HG02938 (cell line): Measurements from ENCODE around the gene SMG6.
A peak's percentile ranks its signal among the peaks of the same experiment; 100 is the strongest.

Experiments
- ATAC-seq: cut with Tn5 transposase; IDR thresholded peaks from one replicate; pipeline ENCODE4 v1.9.1; 2021; ENCODE audit warnings: mild to moderate bottlenecking, moderate library complexity; ENCODE audit not compliant: unreplicated experiment

SMG6 gene

GRCh38 chr17:2237521-2237921 is 66.1 kb downstream of the SMG6 start:
- ATAC-seq = no peak

GRCh38 chr17:2235792-2236366 is 67.7 kb downstream of the SMG6 start:
- no peak for ATAC-seq

- ATAC-seq = no peak
Measured at GRCh38 chr17:2235265-2235664, 68.3 kb downstream of the SMG6 start.

GRCh38 chr17:2233441-2233947 is 70.1 kb downstream of the SMG6 start:
- ATAC-seq = no peak

- ATAC-seq = no peak
Measured at GRCh38 chr17:2232244-2232638, 71.3 kb downstream of the SMG6 start.

GRCh38 chr17:2230877-2231276 is 72.7 kb downstream of the SMG6 start:
- ATAC-seq = no peak

- ATAC-seq = no peak
Measured at GRCh38 chr17:2227025-2227699, 76.4 kb downstream of the SMG6 start.

- ATAC-seq = no peak
Measured at GRCh38 chr17:2223617-2223927, 80.0 kb downstream of the SMG6 start.

GRCh38 chr17:2222901-2223616 is 80.5 kb downstream of the SMG6 start:
- peak; percentile 49 for ATAC-seq

- ATAC-seq = no peak
Measured at GRCh38 chr17:2222301-2222700, 81.3 kb downstream of the SMG6 start.

GRCh38 chr17:2218426-2218825 is 85.2 kb downstream of the SMG6 start:
- ATAC-seq = no peak

GRCh38 chr17:2215616-2216364 is 87.8 kb downstream of the SMG6 start:
- peak; percentile 77 for ATAC-seq

- ATAC-seq = no peak
Measured at GRCh38 chr17:2214929-2215615, 88.5 kb downstream of the SMG6 start.

- ATAC-seq = no peak
Measured at GRCh38 chr17:2214047-2214928, 89.3 kb downstream of the SMG6 start.

GRCh38 chr17:2213291-2213960 is 90.2 kb downstream of the SMG6 start:
- no peak for ATAC-seq

GRCh38 chr17:2212400-2212981 is 91.1 kb downstream of the SMG6 start:
- ATAC-seq = no peak

- no peak for ATAC-seq
Measured at GRCh38 chr17:2211661-2212399, 91.8 kb downstream of the SMG6 start.

GRCh38 chr17:2210726-2211125 is 92.9 kb downstream of the SMG6 start:
- ATAC-seq = no peak
